ENCODE data around the gene SLC23A2. TPM values are rescaled to one million over a fixed set of nuclear protein-coding genes. Genes with fewer than 3 reads are reported as not detected.

The SLC23A2 gene
- total RNA-seq, 4 donors from 2014 or later: 5.0 to 11.6 (median 7.9) TPM

GRCh38 chr20:4929686-4930397 lies 71.5 kb downstream of the SLC23A2 start:
- no peaks in the 10 kb centered on the region for H3K27me3 ChIP-seq
- DNase-seq: no peak
- TF ChIP-seq, protein P1, sequence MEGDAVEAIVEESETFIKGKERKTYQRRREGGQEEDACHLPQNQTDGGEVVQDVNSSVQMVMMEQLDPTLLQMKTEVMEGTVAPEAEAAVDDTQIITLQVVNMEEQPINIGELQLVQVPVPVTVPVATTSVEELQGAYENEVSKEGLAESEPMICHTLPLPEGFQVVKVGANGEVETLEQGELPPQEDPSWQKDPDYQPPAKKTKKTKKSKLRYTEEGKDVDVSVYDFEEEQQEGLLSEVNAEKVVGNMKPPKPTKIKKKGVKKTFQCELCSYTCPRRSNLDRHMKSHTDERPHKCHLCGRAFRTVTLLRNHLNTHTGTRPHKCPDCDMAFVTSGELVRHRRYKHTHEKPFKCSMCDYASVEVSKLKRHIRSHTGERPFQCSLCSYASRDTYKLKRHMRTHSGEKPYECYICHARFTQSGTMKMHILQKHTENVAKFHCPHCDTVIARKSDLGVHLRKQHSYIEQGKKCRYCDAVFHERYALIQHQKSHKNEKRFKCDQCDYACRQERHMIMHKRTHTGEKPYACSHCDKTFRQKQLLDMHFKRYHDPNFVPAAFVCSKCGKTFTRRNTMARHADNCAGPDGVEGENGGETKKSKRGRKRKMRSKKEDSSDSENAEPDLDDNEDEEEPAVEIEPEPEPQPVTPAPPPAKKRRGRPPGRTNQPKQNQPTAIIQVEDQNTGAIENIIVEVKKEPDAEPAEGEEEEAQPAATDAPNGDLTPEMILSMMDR (IDR thresholded peaks at IDR 0.05): no peak
- TF ChIP-seq POLR2AphosphoS5 (IDR thresholded peaks at IDR 0.05) (no peak), EP300 (IDR thresholded peaks at IDR 0.05; ENCODE audit: low read depth) (no peak), POLR2A (IDR thresholded peaks at IDR 0.05) (no peak)
- in situ Hi-C loops (cut with MboI; ENCODE audit: low pct_ligation_motif_present in 1 of 4, low pct_unique_long_range_greater_than_20kb in 1 of 4, low sequenced_read_pairs in 3 of 4) (no loop called here), intact Hi-C loops (cut with DNase I; ENCODE audit: low total_unique reads) (no loop called here)
- H3K27ac ChIP-seq: no peak overlapping the region
- H3K36me3 ChIP-seq: no peaks in the 10 kb centered on the region
- no peaks in the 10 kb centered on the region for H3K9me3 ChIP-seq
- no peak overlapping the region for H3K4me3 ChIP-seq
- H3K4me1 ChIP-seq: peaks cover 0 to 9% (median 4%) of the 10 kb centered on the region in 4 donors
- 86 to 88% methylated on average over 5 of the region's 5 CpGs for WGBS, 2 donors (ENCODE audit: low coverage in 1 of 2)

DNA sequence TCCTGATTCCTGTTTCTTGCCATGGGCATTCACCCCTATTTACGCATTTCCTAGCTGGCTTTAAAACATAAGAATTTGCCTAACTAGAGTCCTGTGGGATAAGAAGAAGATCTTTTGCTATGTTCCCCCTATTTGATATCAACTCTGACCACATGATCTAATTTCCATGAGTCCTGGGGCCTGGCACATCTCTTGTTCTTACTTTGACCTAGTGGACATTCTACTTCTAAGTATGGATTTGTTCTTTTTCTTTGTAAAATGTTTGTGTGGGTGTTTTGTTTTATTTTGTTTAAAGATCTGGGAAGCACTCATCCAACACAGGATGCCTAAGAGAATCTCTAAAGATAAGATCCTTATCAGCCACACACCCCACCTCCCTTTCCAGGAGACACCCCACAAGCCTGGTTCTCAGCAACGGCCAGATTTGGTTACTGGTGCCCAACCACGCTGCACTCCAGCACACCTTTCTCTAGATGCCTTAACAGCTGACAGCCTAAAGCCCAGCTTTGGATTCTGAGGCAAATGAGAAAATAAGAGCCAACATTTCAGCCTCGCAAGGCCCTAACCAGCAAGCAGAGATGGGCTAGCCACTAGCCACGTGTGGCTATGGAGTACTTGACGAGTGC lies 74.7 kb downstream of the SLC23A2 start:
- H3K36me3 ChIP-seq: no peaks in the 10 kb centered on the region
- TF ChIP-seq POLR2A (IDR thresholded peaks at IDR 0.05) (no peak), POLR2AphosphoS5 (IDR thresholded peaks at IDR 0.05) (no peak), EP300 (IDR thresholded peaks at IDR 0.05; ENCODE audit: low read depth) (no peak)
- TF ChIP-seq, protein P1 (IDR thresholded peaks at IDR 0.05): no peak
- H3K4me1 ChIP-seq: peaks cover 0 to 9% (median 4%) of the 10 kb centered on the region in 4 donors
- H3K27me3 ChIP-seq: no peaks in the 10 kb centered on the region
- H3K9me3 ChIP-seq: no peaks in the 10 kb centered on the region
- WGBS, 2 donors (ENCODE audit: low coverage in 1 of 2): 63 to 84% methylated on average over 1 to 6 of the region's 6 CpGs
- in situ Hi-C loops (cut with MboI; ENCODE audit: low pct_ligation_motif_present in 1 of 4, low pct_unique_long_range_greater_than_20kb in 1 of 4, low sequenced_read_pairs in 3 of 4): no loop called here
- intact Hi-C loops (cut with DNase I; ENCODE audit: low total_unique reads): no loop called here
- no peak for DNase-seq
- peak overlapping the region; percentile 28 to 43 (median 40) for H3K27ac ChIP-seq
- no peak overlapping the region for H3K4me3 ChIP-seq

- H3K27me3 ChIP-seq: no peaks in the 10 kb centered on the region
- 56 to 63% methylated on average over 12 to 15 of the region's 15 CpGs for WGBS, 2 donors (ENCODE audit: low coverage in 1 of 2)
- H3K36me3 ChIP-seq: no peaks in the 10 kb centered on the region
- intact Hi-C loops (cut with DNase I; ENCODE audit: low total_unique reads): no loop called here
- TF ChIP-seq, protein P1 (IDR thresholded peaks at IDR 0.05): no peak
- TF ChIP-seq EP300 (IDR thresholded peaks at IDR 0.05; ENCODE audit: low read depth): no peak
- no peak for TF ChIP-seq POLR2AphosphoS5 (IDR thresholded peaks at IDR 0.05)
- TF ChIP-seq POLR2A (IDR thresholded peaks at IDR 0.05): no peak
- H3K4me1 ChIP-seq: peaks cover 0 to 9% (median 4%) of the 10 kb centered on the region in 4 donors
- H3K9me3 ChIP-seq: no peaks in the 10 kb centered on the region
- DNase-seq: peak; percentile 56
- H3K27ac ChIP-seq: peak overlapping the region; percentile 28 to 43 (median 40)
- no peak overlapping the region for H3K4me3 ChIP-seq
- in situ Hi-C loops (cut with MboI; ENCODE audit: low pct_ligation_motif_present in 1 of 4, low pct_unique_long_range_greater_than_20kb in 1 of 4, low sequenced_read_pairs in 3 of 4): no loop called here
Observed at GRCh38 chr20:4925842-4926530, 75.3 kb downstream of the SLC23A2 start.

DNA sequence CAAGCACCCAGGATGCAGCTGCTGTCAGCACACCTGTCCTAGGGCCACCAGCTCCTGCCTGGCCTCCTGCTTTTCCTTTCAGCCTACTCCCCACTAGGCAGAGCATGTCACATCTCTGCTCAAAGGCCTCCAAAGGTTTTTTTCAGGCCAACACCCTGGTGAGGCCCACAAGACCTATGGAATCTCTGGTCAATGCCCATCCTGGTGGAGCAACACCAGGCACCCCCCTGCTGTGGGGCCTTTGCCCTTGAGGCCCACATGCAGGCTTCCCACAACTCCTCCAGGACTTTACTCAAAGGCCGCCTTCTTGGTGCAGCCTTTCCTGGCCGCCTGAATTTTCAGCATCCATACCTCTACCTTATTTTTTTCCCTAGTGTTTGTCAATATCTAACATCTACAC lies 76.9 kb downstream of the SLC23A2 start:
- Histone ChIP-seq H3K36me3 (no peaks in the 10 kb centered on the region), H3K4me1 (peaks cover 0 to 9% (median 4%) of the 10 kb centered on the region in 4 donors), H3K4me3 (no peak overlapping the region), H3K27ac (no peak overlapping the region), H3K9me3 (no peaks in the 10 kb centered on the region), H3K27me3 (no peaks in the 10 kb centered on the region)
- DNase-seq: no peak
- intact Hi-C loops (cut with DNase I; ENCODE audit: low total_unique reads) (no loop called here), in situ Hi-C loops (cut with MboI; ENCODE audit: low pct_ligation_motif_present in 1 of 4, low pct_unique_long_range_greater_than_20kb in 1 of 4, low sequenced_read_pairs in 3 of 4) (no loop called here)
- TF ChIP-seq EP300 (IDR thresholded peaks at IDR 0.05; ENCODE audit: low read depth) (no peak), POLR2A (IDR thresholded peaks at IDR 0.05) (no peak), POLR2AphosphoS5 (IDR thresholded peaks at IDR 0.05) (no peak)
- TF ChIP-seq, protein P1 (IDR thresholded peaks at IDR 0.05): no peak
- WGBS, 2 donors (ENCODE audit: low coverage in 1 of 2): 100% methylated on average over 2 of the region's 2 CpGs
